HEK293 (cell line): ENCODE data around the gene ST7.
A peak's percentile ranks its signal among the peaks of the same experiment; 100 is the strongest.

Source experiments
- CTCF ChIA-PET: fragments of 350-600 bp; formaldehyde crosslinking; extraction: SDS; loops from one replicate; lab custom pipeline; 2021; ENCODE audit warnings: antibody characterized with exemption; lab: Yijun Ruan, JAX
- POLR2A ChIA-PET: fragments of 300-600 bp; formaldehyde crosslinking; extraction: SDS; loops from one replicate; lab custom pipeline; 2020; ENCODE audit warnings: antibody characterized with exemption, inconsistent platforms; lab: Yijun Ruan, JAX
- H3K27ac ChIP-seq: fragments of 200-500 bp; sonication (Bioruptor generic); 2 replicates; pipeline ENCODE4 v1.5.1; 2014; ENCODE audit warnings: low read depth, low read length, control low read depth, inconsistent platforms; ENCODE audit errors: extremely low read depth
- H3K36me3 ChIP-seq, 2 experiments: fragments of 200-500 bp in 1 of 2; sonication (Bioruptor generic) in 1 of 2; 1 replicate in 1 of 2; 2 replicates in 1 of 2; pipeline ENCODE4 v1.5.1; 2014 to 2017; ENCODE audit warnings: inconsistent platforms in 2 of 2, low read length in 2 of 2; ENCODE audit not compliant: control insufficient read depth in 2 of 2, insufficient read depth in 1 of 2
- H3K4me1 ChIP-seq: fragments of 200-500 bp; sonication (Bioruptor generic); 2 replicates; pipeline ENCODE4 v1.5.1; 2014; ENCODE audit warnings: mild to moderate bottlenecking, low read length, inconsistent platforms; ENCODE audit not compliant: control insufficient read depth, insufficient read depth
- H3K4me3 ChIP-seq: 2 replicates; pipeline ENCODE4 v1.5.1; 2011; ENCODE audit warnings: low read depth, mild to moderate bottlenecking, control low read depth, low read length, moderate library complexity
- H3K9me3 ChIP-seq: fragments of 200-500 bp; sonication (Bioruptor generic); 2 replicates; pipeline ENCODE4 v1.5.1; 2014; ENCODE audit warnings: low read depth, low read length, inconsistent platforms; ENCODE audit not compliant: control insufficient read depth, insufficient read depth
- AEBP2 ChIP-seq: fragments of 450-650 bp; formaldehyde crosslinking; IDR thresholded peaks from 2 replicates; pipeline ENCODE4 v1.5.1; 2016; ENCODE audit warnings: missing biosample characterization, missing genetic modification characterization, borderline replicate concordance
- ATF2 ChIP-seq: fragments of 450-650 bp; formaldehyde crosslinking; IDR thresholded peaks from 2 replicates; pipeline ENCODE4 v1.5.1; 2016; ENCODE audit warnings: missing biosample characterization, missing genetic modification characterization, low read depth
- EGR2 ChIP-seq: fragments of 450-650 bp; formaldehyde crosslinking; IDR thresholded peaks from 2 replicates; pipeline ENCODE4 v1.5.1; 2016; ENCODE audit warnings: low read depth, missing biosample characterization, missing genetic modification characterization
- PRDM1 ChIP-seq: fragments of 450-650 bp; formaldehyde crosslinking; IDR thresholded peaks from 2 replicates; pipeline ENCODE4; 2016; ENCODE audit warnings: missing biosample characterization, missing genetic modification characterization
- PRDM10 ChIP-seq: fragments of 450-650 bp; formaldehyde crosslinking; IDR thresholded peaks from 2 replicates; pipeline ENCODE4 v1.5.1; 2016; ENCODE audit warnings: missing biosample characterization, missing genetic modification characterization
- SCRT2 ChIP-seq: fragments of 450-650 bp; formaldehyde crosslinking; IDR thresholded peaks from 2 replicates; pipeline ENCODE4 v1.5.1; 2016; ENCODE audit warnings: missing biosample characterization, missing genetic modification characterization
- TRIM28 ChIP-seq: IDR thresholded peaks from 2 replicates; pipeline ENCODE4 v1.6.1; 2011; ENCODE audit warnings: low read length, control low read depth, borderline replicate concordance
- ZBTB10 ChIP-seq: fragments of 450-650 bp; formaldehyde crosslinking; IDR thresholded peaks from 2 replicates; pipeline ENCODE4 v1.5.1; 2016; ENCODE audit warnings: missing biosample characterization, missing genetic modification characterization
- ZBTB8A ChIP-seq: fragments of 450-650 bp; formaldehyde crosslinking; IDR thresholded peaks from 2 replicates; pipeline ENCODE4 v1.5.1; 2016; ENCODE audit warnings: missing biosample characterization, missing genetic modification characterization
- ZFHX2 ChIP-seq: fragments of 450-650 bp; formaldehyde crosslinking; conservative IDR thresholded peaks from 2 replicates; pipeline ENCODE4 v1.5.1; 2016; ENCODE audit warnings: missing biosample characterization, missing genetic modification characterization
- ZNF292 ChIP-seq: fragments of 450-650 bp; formaldehyde crosslinking; IDR thresholded peaks from 2 replicates; pipeline ENCODE4 v1.5.1; 2016; ENCODE audit warnings: low read depth, missing biosample characterization, missing genetic modification characterization, borderline replicate concordance
- ZNF302 ChIP-seq: fragments of 450-650 bp; formaldehyde crosslinking; IDR thresholded peaks from 2 replicates; pipeline ENCODE4 v1.5.1; 2016; ENCODE audit warnings: missing biosample characterization, missing genetic modification characterization, low read depth
- ZNF37A ChIP-seq: fragments of 450-650 bp; IDR thresholded peaks from 2 replicates; pipeline ENCODE4 v1.5.1; 2018; ENCODE audit warnings: missing biosample characterization, missing genetic modification characterization
- ZNF530 ChIP-seq: fragments of 450-650 bp; formaldehyde crosslinking; IDR thresholded peaks from 2 replicates; pipeline ENCODE4 v1.5.1; 2016; ENCODE audit warnings: low read depth, missing biosample characterization, missing genetic modification characterization
- ZNF561 ChIP-seq: fragments of 450-650 bp; IDR thresholded peaks from 2 replicates; pipeline ENCODE4 v1.5.1; 2018; ENCODE audit warnings: missing biosample characterization, missing genetic modification characterization, borderline replicate concordance
- ZNF600 ChIP-seq: fragments of 450-650 bp; formaldehyde crosslinking; IDR thresholded peaks from 2 replicates; pipeline ENCODE4 v1.5.1; 2016; ENCODE audit warnings: missing biosample characterization, missing genetic modification characterization
- ZNF645 ChIP-seq: fragments of 450-650 bp; formaldehyde crosslinking; IDR thresholded peaks from 2 replicates; pipeline ENCODE4; 2016; ENCODE audit warnings: missing biosample characterization, missing genetic modification characterization
- ZSCAN5A ChIP-seq: fragments of 450-650 bp; formaldehyde crosslinking; IDR thresholded peaks from 2 replicates; pipeline ENCODE4 v1.5.1; 2016; ENCODE audit warnings: missing biosample characterization, missing genetic modification characterization

Gene ST7

GRCh38 chr7:117011419-117012260 lies 58.3 kb downstream of the ST7 start:
- ChIA-PET POLR2A (interaction anchor here (1.1 kb wide), 1 partner anchor 57 kb away, joined by 3 read pairs; no protein-coding TSS in a partner anchor), CTCF (interaction anchor here (0.6 to 1.9 kb wide), 7 partner anchors 10 to 363 kb away, joined by 3 to 15 read pairs (median 5); no protein-coding TSS in a partner anchor)
- no peaks in the 10 kb centered on the region for H3K9me3 ChIP-seq
- H3K27ac ChIP-seq: no peak overlapping the region
- H3K36me3 ChIP-seq: no peaks in the 10 kb centered on the region
- peaks cover 21% of the 10 kb centered on the region; the same call in 1 of the 2 replicates for H3K4me1 ChIP-seq
- no peak overlapping the region for H3K4me3 ChIP-seq
- no peak for TF ChIP-seq ZNF302 (tag by site-specific recombination)
- no peak for TF ChIP-seq AEBP2 (tag by site-specific recombination)
- TF ChIP-seq PRDM1: peak; percentile 42
- no peak for TF ChIP-seq ZNF530
- 0 out of 2 replicates have a peak, but pooled peaks have one; percentile 14 for TF ChIP-seq EGR2 (tag by site-specific recombination)
- no peak for TF ChIP-seq ZNF561
- peak; percentile 49 for TF ChIP-seq ZFHX2 (tag by site-specific recombination)
- no peak for TF ChIP-seq PRDM10 (tag by site-specific recombination)
- TF ChIP-seq ATF2 (tag by site-specific recombination): no peak
- no peak for TF ChIP-seq ZNF645
- TF ChIP-seq ZNF292 (tag by site-specific recombination): no peak
- no peak for TF ChIP-seq ZSCAN5A (tag by site-specific recombination)
- TF ChIP-seq SCRT2: 0 out of 2 replicates have a peak, but pooled peaks have one; percentile 39
- no peak for TF ChIP-seq TRIM28
- TF ChIP-seq ZNF600: peak; percentile 66
- no peak for TF ChIP-seq ZBTB10 (tag by site-specific recombination)
- no peak for TF ChIP-seq ZBTB8A (tag by site-specific recombination)
- no peak for TF ChIP-seq ZNF37A
